ENCODE measurements around the gene MAT2A.

- TF ChIP-seq POLR2A (IDR thresholded peaks at IDR 0.05) (no peak), CTCF (IDR thresholded peaks at IDR 0.05 in 4 of 5, conservative IDR thresholded peaks at IDR 0.05 in 1 of 5) (no peak)
Measured at GRCh38 chr2:85550486-85550885, 11.5 kb downstream of the MAT2A start.
